Mucosa of gallbladder (tissue), 1 donor: ENCODE measurements around the gene SPDYE4. TPM values are rescaled to one million over a fixed set of nuclear protein-coding genes. Genes with fewer than 3 reads are reported as not detected.

ENCODE experiments used
- DNase-seq: peaks from one replicate; pipeline ENCODE4 v3.0.0-alpha.2; 2020; ENCODE audit warnings: low spot score
- total RNA-seq: library from RNA; stranded (reverse); gene quantifications from one replicate; pipeline ENCODE4 v1.2.1, GENCODE V29; 2021
- donor health status: DM: no; HTN: no; CAD: no.

Gene SPDYE4
- total RNA-seq, 1 donor from 2014 or later, result not detected

DNA sequence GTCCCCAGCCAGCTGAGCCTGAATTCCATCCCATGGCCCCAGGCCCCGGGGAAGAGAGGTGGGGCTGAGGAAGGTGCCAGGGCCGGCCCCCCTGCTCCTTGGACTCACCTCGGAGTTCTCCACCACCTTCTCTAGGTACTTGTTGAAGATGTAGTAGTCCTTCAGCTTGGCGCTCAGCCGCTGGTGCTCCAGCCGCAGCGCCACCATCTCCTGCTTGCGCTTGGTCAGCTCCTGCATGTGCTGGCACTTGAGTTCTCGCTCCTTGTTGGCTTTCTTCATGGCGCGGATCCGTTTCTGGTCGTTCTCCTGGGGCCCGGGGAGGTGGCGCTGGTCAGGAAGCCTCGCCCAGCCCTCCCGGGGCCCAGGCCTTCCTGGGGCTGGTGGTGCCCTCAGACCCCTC lies 17.0 kb downstream of the SPDYE4 start:
- DNase-seq, result no peak

DNA sequence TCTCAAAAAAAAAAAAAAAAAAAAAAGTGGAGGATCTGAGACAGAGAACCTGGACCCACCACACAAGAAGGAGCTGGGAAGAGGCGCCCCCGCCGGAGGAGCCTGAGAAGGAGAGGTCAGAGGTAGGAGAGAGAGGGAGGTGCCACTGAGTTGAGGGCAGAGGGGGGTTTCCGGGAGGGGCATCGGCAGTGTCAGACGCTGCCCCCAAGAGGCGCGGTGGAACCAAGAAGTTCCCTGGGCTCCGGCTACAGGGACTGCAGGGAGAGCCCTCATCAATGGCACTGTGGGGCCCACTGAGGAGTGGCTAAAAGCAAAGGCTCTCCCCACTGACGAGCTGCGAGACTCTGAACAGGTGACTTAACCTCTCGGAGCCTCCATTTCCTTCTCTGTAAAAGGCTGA lies 17.9 kb downstream of the SPDYE4 start:
- DNase-seq, result no peak

DNA sequence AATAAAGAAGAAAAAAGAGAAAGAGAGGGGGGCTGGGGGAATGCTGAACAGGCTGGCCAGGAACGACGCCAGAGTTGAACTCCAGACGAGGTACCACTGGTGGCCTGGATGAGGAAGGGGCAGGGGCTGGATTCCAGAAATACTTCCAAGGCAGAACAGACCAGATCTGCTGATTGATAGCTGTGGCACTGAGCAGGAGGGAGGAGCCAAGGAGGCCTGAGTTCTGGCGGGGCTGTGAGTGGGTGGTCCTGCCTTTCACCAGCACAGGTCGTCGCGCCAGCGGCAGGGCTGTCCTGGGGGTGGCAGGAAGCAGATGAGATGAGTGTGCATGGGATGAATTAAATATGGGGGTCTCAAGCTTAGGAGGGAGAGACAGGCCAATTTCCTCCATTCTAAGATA lies 19.2 kb downstream of the SPDYE4 start:
- no peak for DNase-seq

DNA sequence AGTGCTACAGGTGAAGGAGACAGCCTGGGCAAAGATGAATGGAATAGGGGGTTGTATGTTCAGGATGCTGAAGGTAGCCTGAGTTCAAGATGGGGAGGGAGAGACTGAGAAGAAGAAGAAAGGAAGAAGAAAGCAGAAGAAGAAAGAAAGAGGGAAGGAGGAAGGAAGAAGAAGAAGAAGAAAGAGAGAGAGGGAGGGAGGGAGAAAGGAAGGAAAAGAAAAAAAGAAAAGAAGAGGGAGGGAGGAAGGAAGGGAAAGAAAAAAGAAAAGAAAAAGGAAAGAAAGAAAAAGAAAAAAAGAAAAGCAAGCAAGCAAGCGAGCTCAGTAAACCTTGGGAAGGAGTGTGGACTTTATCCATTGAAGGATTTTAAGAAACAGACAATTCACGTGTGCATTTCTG lies 21.6 kb downstream of the SPDYE4 start:
- no peak for DNase-seq

DNA sequence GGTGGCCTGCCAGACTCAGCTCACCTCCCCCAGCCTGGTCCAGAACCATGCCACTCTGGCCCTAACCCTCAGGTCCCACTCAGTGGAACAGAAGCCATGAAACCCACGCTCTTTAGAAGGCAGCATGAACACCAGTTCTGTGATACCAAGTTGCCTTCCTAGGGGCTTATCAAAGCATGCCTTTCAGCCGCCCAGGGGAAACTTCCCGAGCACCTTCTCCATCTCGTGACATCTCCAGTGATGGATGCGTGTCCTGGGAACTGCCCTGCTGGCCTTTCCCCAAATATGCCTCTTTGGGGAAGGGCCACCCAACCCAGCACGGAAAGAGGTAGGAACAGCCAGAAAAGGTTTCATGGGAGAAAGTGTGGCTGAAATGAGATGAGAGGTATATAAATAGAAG lies 22.0 kb downstream of the SPDYE4 start:
- DNase-seq, result no peak

DNA sequence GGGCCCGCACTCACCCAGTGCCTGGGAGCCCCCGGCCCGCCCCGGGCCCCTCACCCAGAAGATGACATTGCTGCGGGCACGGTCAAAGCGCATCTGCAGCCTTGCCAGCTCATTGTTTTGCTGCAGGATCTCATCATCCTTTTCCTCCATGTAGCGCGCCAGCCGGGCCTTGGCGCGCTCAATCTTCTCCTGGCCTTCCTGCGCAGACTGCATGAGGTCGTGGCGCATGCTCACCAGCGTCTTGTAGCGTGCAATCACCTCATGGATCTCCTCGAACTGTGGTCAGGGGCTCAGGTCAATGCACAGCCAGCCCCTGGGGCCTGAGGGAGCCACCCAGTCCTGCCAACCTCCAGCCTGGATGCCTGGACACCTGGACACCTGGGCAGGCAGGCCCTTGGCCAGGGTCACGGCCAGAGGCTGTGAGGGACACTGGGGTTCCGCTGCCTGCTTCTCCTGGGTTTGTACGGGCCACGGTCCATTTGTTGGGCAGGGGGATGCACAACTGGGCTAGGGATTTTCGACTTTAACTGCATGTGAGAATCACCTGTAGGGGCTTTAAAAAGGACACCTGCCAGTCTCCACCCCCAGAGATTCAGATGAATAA lies 22.9 kb downstream of the SPDYE4 start:
- DNase-seq, result no peak

DNA sequence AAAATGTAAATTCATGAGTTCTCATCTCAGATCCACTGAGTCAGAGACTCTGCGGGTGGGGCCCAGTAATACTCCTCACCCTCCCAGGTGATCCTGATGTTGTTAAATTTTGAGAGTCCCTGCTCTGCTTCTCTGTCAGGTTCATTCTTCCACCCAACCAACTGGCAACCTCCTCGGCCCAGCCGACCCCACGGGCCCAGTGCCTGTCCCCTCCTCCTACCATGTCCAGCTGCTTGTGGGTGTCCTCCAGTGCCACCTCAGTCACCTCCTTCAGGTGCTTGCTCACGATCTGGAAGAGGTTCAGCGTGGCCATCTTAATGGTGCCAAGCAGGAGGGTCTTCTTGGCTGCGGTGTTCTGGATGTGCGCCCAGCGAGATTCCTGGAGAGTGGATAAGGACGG lies 23.5 kb downstream of the SPDYE4 start:
- DNase-seq, result no peak

DNA sequence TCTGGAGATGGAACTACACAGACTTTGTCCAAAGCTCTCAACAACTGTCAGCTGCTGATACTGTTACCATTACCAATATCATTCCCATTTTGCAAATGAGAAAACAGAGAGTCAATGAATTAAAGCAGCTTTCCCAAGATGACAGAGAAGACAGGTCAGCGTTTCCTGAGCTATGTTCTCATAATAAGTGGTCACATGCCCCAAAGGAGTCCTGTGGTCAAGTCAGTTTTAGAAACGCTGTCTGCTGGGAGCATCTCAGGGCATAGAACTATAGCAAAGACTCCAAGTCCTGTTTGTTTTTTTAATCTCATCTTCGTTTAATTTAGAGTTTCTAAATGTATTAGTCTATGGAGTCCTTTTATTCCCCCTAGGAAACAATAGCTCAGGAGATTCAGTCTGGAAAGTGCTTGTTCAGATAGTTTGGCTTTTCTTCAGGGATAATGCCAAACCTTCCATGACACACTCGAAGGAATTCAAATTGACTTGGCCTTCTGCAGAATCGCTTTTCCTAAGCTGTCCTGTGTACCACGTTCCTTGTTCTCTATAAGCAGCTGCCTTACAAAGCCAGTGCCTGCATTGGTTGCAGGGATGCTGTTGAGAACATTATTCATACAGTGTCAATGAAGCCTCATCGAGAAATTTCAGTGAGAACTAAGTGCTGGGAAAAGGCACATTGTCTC lies 25.8 kb downstream of the SPDYE4 start:
- no peak for DNase-seq

DNA sequence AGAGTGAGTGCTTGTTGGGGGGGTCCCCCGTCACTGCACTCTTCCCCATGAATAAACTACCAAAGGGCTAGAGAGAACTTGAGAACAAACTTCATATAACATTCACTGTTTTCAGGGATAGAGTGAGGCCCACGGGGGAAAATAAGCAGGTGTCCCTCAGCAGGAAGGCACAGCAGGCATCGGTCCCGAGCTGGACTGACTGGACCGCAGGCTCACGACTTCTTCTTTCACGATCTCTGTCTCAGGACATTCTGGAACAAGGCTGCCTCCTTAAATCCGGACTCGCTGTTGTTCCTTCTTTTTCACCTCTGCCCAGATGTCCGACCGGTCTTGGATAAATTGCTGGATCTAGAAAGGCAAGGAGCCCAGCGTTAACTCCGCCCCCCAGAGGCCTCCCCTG lies 28.5 kb downstream of the SPDYE4 start:
- DNase-seq, result no peak

DNA sequence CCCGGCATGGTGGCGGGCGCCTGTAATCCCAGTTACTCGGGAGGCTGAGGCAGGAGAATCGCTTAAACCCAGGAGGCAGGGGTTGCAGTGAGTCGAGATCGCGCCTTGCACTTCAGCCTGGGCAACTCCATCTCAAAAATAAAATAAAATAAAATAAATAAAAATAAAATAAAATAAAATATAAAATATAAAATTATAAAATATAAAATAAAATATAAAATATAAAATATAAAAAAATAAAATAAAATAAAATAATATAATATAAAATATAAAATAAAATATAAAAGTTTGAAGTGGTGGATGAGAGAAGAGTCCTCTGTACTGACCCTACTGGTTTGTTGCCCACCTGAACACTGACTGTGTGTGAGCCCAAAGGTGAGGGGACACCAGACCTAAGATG lies 28.9 kb downstream of the SPDYE4 start:
- DNase-seq, result no peak

DNA sequence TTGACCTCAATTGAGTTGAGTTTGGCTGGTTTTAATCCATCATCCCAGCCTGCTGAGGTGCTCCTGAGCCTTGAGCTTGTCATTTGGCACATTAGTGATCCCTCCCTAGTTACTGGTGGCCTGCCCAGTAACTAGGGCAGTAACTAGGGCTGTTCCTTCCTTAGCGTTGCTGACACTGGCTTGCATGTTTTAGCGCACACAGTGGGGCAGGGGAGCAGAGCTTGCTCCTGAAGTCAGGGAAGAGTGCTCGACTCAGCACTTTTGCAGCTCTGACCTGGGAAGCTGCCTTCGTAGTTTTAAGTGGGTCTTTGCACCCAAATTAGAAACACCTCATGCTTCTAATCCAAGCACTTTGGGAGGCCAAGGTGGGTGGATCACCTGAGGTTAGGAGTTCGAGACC lies 29.4 kb downstream of the SPDYE4 start:
- no peak for DNase-seq

DNA sequence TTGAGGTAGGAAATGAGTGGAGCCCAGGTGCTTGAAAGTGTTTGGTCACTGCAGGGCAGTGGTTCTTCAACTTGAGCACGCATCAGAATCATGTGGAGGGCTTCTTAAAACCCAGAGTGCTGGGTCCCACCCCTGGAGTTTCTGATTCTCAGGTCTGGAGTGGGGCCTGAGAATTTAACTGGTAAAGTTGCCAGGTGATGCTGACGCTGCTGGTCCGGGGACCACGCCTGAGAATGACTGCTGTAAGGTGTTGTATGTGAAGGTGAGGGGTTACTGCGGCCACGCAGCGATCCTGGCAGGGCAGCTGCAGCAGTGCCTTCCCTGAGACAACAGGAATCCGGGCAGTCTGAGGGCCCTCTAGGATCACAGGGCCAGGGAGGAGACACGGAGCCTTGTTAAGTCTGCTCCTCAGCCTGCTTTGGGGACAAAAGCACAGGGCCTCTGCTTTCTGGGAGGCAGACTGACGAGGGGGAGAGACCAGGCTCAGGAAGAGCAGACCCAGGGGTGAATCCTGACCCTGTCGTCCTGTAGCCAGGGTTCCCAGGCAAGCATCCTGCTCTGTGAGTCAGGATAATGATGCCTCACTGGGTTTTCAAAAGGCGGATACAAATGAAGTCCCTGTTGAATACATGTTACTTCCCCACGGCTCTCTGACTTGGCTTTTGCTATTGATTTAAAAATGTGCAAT lies 30.0 kb downstream of the SPDYE4 start:
- DNase-seq, result no peak

DNA sequence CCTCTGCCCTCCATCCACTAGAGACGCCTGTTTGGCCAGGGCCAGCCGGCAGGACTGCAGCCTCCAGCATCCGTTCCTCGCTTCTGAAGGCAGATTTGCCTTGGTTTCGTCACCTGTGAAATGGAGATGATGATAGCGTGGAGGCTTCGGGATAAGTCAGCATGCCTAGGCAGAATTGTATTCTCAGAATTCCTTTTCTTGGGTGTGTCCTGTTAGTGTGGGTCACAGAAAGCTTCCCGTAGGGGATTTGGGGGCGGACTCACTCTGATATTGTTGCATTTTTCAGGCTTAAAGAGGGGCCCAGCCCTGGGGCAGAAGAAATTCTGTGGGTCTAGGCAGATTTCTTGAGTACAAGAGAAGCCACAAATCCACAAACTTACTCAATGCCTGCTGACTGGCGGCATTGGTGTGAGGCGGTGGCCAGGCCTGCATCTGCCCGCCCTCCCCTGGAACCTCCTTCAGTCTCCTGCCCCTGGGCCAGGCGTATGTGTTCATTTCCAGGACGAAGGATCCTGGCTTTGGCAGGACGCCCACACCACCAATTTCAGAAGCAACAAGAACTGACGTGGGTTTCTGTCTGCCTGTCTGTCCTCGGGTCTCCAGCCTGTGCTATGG lies 31.3 kb downstream of the SPDYE4 start:
- no peak for DNase-seq

DNA sequence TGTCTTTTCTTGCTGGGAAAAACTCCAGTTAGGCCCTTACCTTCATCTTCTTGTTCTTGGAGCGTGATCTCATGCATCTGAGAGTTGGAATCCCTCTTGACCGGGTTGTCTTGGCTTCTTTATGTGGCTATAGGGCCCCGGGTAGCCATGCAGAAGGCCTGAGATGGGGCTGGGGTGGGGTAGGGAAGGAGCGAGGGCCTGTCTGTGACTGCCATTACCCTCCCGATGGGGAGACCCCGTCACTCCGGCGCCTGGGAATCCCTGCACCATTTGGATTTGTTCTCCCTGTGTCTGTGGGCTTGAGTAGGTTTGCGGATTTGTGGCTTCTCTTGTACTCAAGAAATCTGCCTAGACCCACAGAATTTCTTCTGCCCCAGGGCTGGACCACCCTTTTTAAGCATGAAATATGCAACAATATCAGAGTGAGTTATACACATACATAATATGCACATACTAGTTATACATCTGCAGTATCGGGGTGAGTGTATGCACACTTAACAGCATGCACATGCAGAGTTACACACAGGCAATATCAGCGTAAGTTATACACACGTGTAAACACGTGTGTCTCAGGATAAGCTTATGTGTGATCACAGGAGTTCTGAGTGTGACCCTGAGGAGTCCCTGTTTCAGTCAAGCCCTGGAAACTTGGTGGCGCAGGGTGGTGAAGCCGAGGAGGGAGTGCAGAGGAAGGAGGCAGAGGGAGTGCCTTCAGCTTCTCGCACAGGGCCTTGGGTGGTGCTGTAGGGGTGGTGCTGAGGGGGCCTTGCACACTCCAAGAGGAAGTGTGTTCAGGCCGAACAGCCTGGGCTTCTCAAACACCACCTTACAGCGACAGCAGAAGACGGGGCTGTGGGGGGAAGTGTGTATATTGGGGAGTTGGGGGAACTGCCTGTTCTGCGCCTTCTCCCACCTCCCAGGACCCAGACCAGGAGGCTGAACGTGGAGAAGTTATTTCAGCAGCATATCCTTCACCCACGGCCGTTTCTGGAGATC lies 32.2 kb downstream of the SPDYE4 start:
- no peak for DNase-seq

DNA sequence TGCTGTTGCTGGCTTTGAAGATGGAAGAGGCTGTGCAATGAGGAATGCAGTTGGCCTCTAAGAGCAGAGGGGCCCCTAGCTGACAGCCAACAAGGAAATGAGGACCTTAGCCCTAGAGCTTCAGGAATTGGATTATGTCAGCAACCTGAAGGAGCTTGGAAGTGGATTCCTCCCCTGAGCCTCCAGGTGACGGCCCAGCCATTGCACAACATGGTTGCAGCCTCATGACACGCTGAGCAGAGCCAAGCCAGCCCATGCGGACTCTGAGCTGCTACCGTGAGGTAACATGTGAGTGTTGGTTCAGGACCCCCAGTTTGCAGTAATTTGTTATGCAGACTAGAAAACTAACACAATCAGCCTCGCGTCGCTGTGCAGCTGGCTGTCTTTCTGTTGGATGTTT lies 33.9 kb downstream of the SPDYE4 start:
- no peak for DNase-seq

DNA sequence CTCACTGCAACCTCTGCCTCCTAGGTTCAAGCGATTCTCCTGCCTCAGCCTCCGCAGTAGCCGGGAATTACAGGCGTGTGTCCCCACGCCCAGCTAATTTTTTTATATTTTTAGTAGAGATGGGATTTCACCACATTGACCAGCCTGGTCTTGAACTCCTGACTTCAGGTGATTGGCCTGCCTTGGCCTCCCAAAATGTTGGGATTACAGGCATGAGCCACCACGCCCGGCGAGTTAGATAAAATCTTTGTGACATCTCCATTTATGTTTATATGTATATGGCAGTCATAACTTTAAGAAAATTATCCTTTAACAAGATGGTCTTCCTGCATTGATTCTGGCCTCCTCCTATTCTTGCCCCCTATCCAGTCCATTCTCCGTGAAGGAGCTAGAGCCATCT lies 37.8 kb downstream of the SPDYE4 start:
- no peak for DNase-seq

DNA sequence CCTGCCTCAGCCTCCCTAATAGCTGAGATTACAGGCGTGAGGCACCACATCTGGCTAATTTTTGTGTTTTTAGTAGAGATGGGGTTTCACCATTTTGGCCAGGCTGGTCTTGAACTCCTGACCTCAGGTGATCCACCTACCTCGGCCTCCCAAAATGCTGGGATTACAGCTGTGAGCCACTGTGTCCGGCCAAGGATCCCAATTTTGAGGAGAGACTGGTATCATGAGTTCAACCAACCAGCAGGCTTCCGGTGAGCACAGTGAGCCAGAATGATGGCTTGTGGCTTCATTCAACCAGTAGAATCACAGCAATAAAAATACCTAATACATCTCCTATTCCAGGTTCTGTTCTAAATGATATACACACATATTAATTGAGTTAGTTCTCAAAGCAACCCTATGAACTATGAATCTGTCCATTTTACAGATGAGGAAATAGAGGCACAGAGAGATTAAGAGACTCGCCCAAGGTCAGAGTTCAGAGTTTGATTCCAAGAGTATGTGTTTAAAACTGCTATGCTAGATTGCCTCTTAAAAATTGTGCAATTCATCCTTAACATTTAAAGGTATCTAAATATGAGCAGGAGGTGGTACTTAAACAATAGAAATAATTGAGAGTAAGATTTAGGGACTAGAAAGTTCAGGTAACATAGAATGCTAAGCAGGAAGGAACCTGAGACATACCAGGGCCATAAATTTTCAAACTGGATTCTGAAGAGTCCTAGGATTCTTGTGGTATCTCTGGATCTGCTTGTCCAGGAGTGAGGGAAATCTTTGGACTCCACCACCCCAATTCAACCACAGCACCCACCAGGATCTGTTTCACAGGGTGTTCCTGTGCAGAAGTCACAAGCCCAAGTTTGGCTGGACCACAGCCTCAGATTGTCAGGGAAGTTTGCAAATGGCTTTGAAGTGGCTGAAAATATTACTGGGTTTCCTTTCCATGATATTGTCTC lies 38.8 kb downstream of the SPDYE4 start:
- DNase-seq, result no peak

DNA sequence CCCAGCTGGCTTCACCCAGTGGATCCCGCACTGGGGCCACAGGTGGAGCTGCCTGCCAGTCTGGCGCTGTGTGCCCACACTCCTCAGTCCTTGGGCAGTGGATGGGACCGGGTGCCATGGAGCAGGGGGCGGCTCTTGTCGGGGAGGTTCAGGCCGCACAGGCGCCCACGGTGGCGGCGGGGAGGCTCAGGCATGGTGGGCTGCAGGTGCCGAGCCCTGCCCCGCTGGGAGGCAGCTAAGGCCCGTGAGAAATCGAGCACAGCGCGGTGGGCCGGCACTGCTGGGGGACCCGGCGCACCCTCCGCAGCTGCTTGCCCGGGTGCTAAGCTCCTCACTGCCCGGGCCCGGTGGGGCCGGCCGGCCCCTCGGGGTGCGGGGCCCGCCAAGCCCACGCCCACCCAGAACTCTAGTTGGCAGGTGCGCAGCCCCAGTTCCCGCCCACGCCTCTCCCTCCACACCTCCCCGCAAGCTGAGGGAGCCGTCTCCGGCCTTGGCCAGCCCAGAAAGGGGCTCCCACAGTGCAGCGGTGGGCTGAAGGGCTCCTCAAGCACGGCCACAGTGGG lies 40.3 kb downstream of the SPDYE4 start:
- no peak for DNase-seq

DNA sequence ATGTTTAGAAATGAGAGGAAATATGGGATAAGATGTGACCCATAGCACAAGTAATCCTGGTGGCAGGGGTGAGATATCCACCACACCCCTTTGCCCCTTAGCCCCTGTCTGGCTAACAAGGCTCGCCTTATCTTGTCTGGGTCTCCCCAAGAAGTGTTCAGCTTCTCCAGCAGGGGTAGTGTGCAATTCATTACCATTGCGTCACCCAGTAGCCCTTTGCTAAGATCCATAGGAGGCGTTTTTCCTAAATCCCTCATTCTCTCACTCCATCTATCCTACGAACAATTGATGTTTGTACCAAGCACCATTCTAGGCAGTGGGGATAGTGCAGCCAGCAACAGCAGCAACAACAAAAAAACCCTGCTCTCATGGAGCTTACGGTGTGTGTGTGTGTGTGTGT lies 44.5 kb downstream of the SPDYE4 start:
- DNase-seq, result no peak

DNA sequence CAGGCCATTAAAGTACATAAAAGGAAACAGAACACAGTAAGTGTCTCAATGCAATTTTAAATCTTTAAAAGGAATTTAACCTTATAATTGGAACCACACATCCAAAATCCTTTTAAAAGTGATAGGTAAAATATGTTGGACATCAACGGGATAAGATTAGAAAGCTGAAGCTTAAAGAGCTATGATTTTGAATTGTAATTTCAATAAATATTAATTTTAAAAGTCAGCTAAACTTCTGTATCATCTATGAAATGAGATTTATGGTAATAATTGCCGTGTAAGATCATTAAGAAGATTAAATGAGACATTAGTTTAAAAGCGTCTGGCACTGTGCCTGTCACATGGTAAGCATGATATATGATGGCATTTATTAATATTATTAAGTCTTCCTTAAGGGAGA lies 45.0 kb downstream of the SPDYE4 start:
- no peak for DNase-seq
